Neural progenitor cell (in vitro differentiated cells): ENCODE measurements around the gene CCDC126. TPM values are rescaled to one million over a fixed set of nuclear protein-coding genes. Genes with fewer than 3 reads are reported as not detected.

Experiments used
- DNase-seq: peaks from one replicate; pipeline ENCODE4 v3.0.0-alpha.2; 2016; ENCODE audit warnings: low spot score
- H2AFZ ChIP-seq: fragments of 200-600 bp; sonication (generic); replicated peaks from 2 replicates; pipeline ENCODE4 v1.6.1; 2016; ENCODE audit warnings: antibody characterized with exemption
- H3F3A ChIP-seq: fragments of 200-600 bp; sonication (generic); 2 replicates; pipeline ENCODE4 v1.6.1; 2016; ENCODE audit warnings: antibody characterized with exemption, low read depth
- H3K27ac ChIP-seq: fragments of 200-600 bp; sonication (generic); 2 replicates; pipeline ENCODE4 v1.5.1; 2016; ENCODE audit warnings: mild to moderate bottlenecking
- H3K27me3 ChIP-seq: fragments of 200-600 bp; sonication (generic); 2 replicates; pipeline ENCODE4 v1.6.1; 2016; ENCODE audit warnings: mild to moderate bottlenecking, moderate library complexity
- H3K36me3 ChIP-seq: fragments of 200-600 bp; sonication (generic); 2 replicates; pipeline ENCODE4 v1.5.1; 2016
- H3K4me1 ChIP-seq: fragments of 200-600 bp; sonication (generic); 2 replicates; pipeline ENCODE4 v1.6.1; 2016; ENCODE audit warnings: mixed run types
- H3K4me2 ChIP-seq: fragments of 200-600 bp; sonication (generic); 2 replicates; pipeline ENCODE4 v1.6.1; 2016
- H3K4me3 ChIP-seq: fragments of 200-600 bp; sonication (generic); 2 replicates; pipeline ENCODE4 v1.5.1; 2016
- H3K79me2 ChIP-seq: fragments of 200-600 bp; sonication (generic); 2 replicates; pipeline ENCODE4 v1.6.1; 2016; ENCODE audit warnings: low read depth
- H3K9ac ChIP-seq: fragments of 200-600 bp; sonication (generic); 2 replicates; pipeline ENCODE4 v1.6.1; 2016
- H3K9me3 ChIP-seq: fragments of 200-600 bp; sonication (generic); 2 replicates; pipeline ENCODE4 v1.5.1; 2016; ENCODE audit warnings: low read depth
- H4K20me1 ChIP-seq: fragments of 200-600 bp; sonication (generic); 2 replicates; pipeline ENCODE4 v1.6.1; 2016; ENCODE audit warnings: low read depth
- H3K27ac Mint-ChIP-seq: 3 replicates; pipeline ENCODE4 v1.8.0; 2021; ENCODE audit warnings: mixed read lengths
- H3K27me3 Mint-ChIP-seq: 2 replicates; pipeline ENCODE4 v1.8.0; 2022; ENCODE audit warnings: low read depth, mild to moderate bottlenecking, inconsistent platforms, moderate library complexity, mixed read lengths; ENCODE audit not compliant: insufficient read depth
- H3K36me3 Mint-ChIP-seq: 3 replicates; pipeline ENCODE4 v1.8.0; 2021; ENCODE audit warnings: mixed read lengths
- H3K4me1 Mint-ChIP-seq: 3 replicates; pipeline ENCODE4 v1.8.0; 2021; ENCODE audit warnings: mixed read lengths
- H3K4me3 Mint-ChIP-seq: 3 replicates; pipeline ENCODE4 v1.8.0; 2021; ENCODE audit warnings: mild to moderate bottlenecking, moderate library complexity, mixed read lengths
- H3K9me3 Mint-ChIP-seq: 3 replicates; pipeline ENCODE4 v1.8.0; 2020; ENCODE audit warnings: mixed read lengths
- CTCF ChIP-seq: fragments of 200-600 bp; sonication (generic); IDR thresholded peaks from 2 replicates; pipeline ENCODE4 v1.5.1; 2017; ENCODE audit warnings: antibody characterized with exemption, mild to moderate bottlenecking
- EZH2 ChIP-seq: fragments of 200-600 bp; sonication (generic); IDR thresholded peaks from 2 replicates; pipeline ENCODE4 v1.6.1; 2017; ENCODE audit warnings: antibody characterized with exemption, mild to moderate bottlenecking, moderate library complexity
- EZH2phosphoT487 ChIP-seq: fragments of 200-600 bp; sonication (generic); IDR thresholded peaks from 2 replicates; pipeline ENCODE4 v1.6.1; 2017; ENCODE audit warnings: antibody characterized with exemption
- total RNA-seq: library from RNA; depleted of rRNA; stranded (reverse); fragments of >200 nt; gene quantifications from 2 replicates; pipeline ENCODE4 v1.2.3, GENCODE V29; 2015; ENCODE audit warnings: low replicate concordance

The CCDC126 gene
- 9.4 and 23.8 TPM in 2 replicates for total RNA-seq

- H3K4me1 Mint-ChIP-seq: peaks cover 26% of the 10 kb centered on the region
Measured at GRCh38 chr7:23597094-23598091, at the start of gene CCDC126. CCDC126 (plus strand) TSS chr7:23597382; CDS start chr7:23611316, 13,934 bp downstream.

GRCh38 chr7:23547662-23548061 lies 49.5 kb upstream of the CCDC126 start:
- Histone ChIP-seq H3K27me3 (no peaks in the 10 kb centered on the region), H3K9ac (no peak overlapping the region), H3K4me2 (no peak overlapping the region), H3K4me3 (no peak overlapping the region), H3F3A (no peaks in the 10 kb centered on the region), H3K79me2 (no peaks in the 10 kb centered on the region), H3K4me1 (no peaks in the 10 kb centered on the region), H2AFZ (no peak overlapping the region), H4K20me1 (no peaks in the 10 kb centered on the region), H3K27ac (no peak overlapping the region), H3K36me3 (no peaks in the 10 kb centered on the region), H3K9me3 (peaks cover 1% of the 10 kb centered on the region)
- DNase-seq: no peak
- no peak overlapping the region for H3K4me3 Mint-ChIP-seq
- H3K4me1 Mint-ChIP-seq: peaks cover 2% of the 10 kb centered on the region
- no peaks in the 10 kb centered on the region for H3K36me3 Mint-ChIP-seq
- peaks cover 7% of the 10 kb centered on the region for H3K27me3 Mint-ChIP-seq
- no peak for TF ChIP-seq EZH2
- H3K27ac Mint-ChIP-seq: no peak overlapping the region
- no peaks in the 10 kb centered on the region for H3K9me3 Mint-ChIP-seq

More at GRCh38 chr7:23597094-23598091, at the start of gene CCDC126:
- Mint-ChIP-seq H3K9me3 (peaks cover 2% of the 10 kb centered on the region), H3K4me3 (peak within 1 kb of the TSS; percentile 92), H3K27me3 (peaks cover 4% of the 10 kb centered on the region), H3K36me3 (no peaks in the 10 kb centered on the region), H3K27ac (peak within 1 kb of the TSS; percentile 83)
- Histone ChIP-seq H3K9me3 (no peaks in the 10 kb centered on the region), H3K27ac (peak within 1 kb of the TSS; percentile 91), H3F3A (peaks cover 14% of the 10 kb centered on the region), H3K4me1 (peaks cover 3% of the 10 kb centered on the region), H2AFZ (peak within 1 kb of the TSS; percentile 93), H3K4me2 (peak within 1 kb of the TSS; percentile 86), H3K27me3 (peaks cover 16% of the 10 kb centered on the region), H3K36me3 (no peaks in the 10 kb centered on the region), H3K4me3 (peak within 1 kb of the TSS; percentile 69), H3K79me2 (peaks cover 17% of the 10 kb centered on the region), H4K20me1 (no peaks in the 10 kb centered on the region), H3K9ac (peak within 1 kb of the TSS; percentile 70)
- TF ChIP-seq CTCF (no peak), EZH2phosphoT487 (no peak), EZH2 (no peak)
- DNase-seq: peak; percentile 96

- Histone ChIP-seq H3K9me3 (no peaks in the 10 kb centered on the region), H3K4me3 (no peak overlapping the region), H3K36me3 (no peaks in the 10 kb centered on the region), H3K27me3 (no peaks in the 10 kb centered on the region), H3K4me2 (no peak overlapping the region), H3F3A (no peaks in the 10 kb centered on the region), H4K20me1 (no peaks in the 10 kb centered on the region), H3K9ac (no peak overlapping the region), H3K27ac (no peak overlapping the region), H3K4me1 (no peaks in the 10 kb centered on the region), H3K79me2 (no peaks in the 10 kb centered on the region), H2AFZ (no peak overlapping the region)
- no peak overlapping the region for H3K27ac Mint-ChIP-seq
- no peaks in the 10 kb centered on the region for H3K4me1 Mint-ChIP-seq
- no peak for DNase-seq
- no peaks in the 10 kb centered on the region for H3K9me3 Mint-ChIP-seq
- peaks cover 5% of the 10 kb centered on the region for H3K27me3 Mint-ChIP-seq
- no peak overlapping the region for H3K4me3 Mint-ChIP-seq
- TF ChIP-seq EZH2phosphoT487: no peak
- no peak for TF ChIP-seq CTCF
- TF ChIP-seq EZH2: no peak
- H3K36me3 Mint-ChIP-seq: no peaks in the 10 kb centered on the region
Measured at GRCh38 chr7:23558303-23558702, 38.9 kb upstream of the CCDC126 start.
